ENCODE results near the gene TM9SF3.
"Not testable (repeated sequence)": the region's sequence is repeated elsewhere in the genome, so short reads cannot be mapped to it uniquely, and the experiment has no call there.

TM9SF3 gene

DNA sequence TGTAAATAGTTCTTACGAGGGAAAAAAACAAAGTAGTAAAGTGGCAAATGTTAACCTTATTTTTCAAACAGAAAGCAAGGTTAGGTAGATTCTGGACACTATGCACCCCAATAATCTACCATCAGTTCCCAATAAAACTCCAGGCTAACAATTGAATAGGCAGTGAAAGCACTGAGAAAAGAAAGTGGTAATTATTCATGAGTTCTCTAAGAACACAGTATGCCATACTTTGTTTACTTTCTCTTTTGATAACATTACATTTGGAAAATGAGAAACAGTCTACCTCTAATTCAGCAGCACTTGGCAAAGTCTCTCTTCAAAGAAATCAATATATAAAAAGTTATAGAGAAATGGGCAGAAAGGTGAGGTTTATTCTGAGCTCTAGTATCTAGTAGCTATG lies 18.4 kb downstream of the TM9SF3 start:
- Histone ChIP-seq H3K27me3 (ENCODE audit: insufficient read depth, insufficient read length) (no peaks in the 10 kb centered on the region), H3K9me3 (ENCODE audit: insufficient read depth, low read length) (no peaks in the 10 kb centered on the region), H3K9ac (ENCODE audit: insufficient read length, low read depth) (no peak overlapping the region), H3K4me1 (ENCODE audit: insufficient read depth, insufficient read length) (no peaks in the 10 kb centered on the region), H3K4me3 (ENCODE audit: insufficient read length, low read depth) (no peak overlapping the region), H3K36me3 (ENCODE audit: insufficient read depth, insufficient read length, low read length) (peaks cover 34% of the 10 kb centered on the region)
- no peak for DNase-seq (ENCODE audit: low read depth, low spot score)
- no peak for TF ChIP-seq YY1 (IDR thresholded peaks at IDR 0.05; ENCODE audit: insufficient read depth, insufficient read length)
- no peak for TF ChIP-seq ZNF274 (IDR thresholded peaks at IDR 0.05; ENCODE audit: low read depth, low read length)
- TF ChIP-seq SUZ12 (IDR thresholded peaks at IDR 0.05; ENCODE audit: extremely low read depth, insufficient read depth, insufficient read length) = no peak

DNA sequence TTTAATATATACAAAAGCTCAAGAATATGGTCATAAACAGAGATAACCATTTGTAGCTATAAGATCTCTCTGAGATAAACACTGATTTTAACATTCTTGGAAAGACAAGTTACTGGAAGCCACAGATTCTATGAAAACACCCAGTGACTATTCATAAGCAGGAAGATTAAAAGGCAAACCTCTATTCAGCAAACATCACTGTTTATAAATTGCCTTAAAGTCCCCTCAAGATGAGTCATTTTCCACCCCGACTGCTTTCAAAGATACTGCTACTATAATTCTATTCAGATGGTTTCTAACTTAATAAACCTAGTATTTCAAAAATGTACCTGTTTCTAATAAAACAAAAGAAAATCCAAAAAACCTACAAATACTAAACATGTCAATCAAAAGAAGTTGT lies 21.0 kb downstream of the TM9SF3 start:
- peaks cover 39% of the 10 kb centered on the region for H3K36me3 ChIP-seq (ENCODE audit: insufficient read depth, insufficient read length, low read length)

DNA sequence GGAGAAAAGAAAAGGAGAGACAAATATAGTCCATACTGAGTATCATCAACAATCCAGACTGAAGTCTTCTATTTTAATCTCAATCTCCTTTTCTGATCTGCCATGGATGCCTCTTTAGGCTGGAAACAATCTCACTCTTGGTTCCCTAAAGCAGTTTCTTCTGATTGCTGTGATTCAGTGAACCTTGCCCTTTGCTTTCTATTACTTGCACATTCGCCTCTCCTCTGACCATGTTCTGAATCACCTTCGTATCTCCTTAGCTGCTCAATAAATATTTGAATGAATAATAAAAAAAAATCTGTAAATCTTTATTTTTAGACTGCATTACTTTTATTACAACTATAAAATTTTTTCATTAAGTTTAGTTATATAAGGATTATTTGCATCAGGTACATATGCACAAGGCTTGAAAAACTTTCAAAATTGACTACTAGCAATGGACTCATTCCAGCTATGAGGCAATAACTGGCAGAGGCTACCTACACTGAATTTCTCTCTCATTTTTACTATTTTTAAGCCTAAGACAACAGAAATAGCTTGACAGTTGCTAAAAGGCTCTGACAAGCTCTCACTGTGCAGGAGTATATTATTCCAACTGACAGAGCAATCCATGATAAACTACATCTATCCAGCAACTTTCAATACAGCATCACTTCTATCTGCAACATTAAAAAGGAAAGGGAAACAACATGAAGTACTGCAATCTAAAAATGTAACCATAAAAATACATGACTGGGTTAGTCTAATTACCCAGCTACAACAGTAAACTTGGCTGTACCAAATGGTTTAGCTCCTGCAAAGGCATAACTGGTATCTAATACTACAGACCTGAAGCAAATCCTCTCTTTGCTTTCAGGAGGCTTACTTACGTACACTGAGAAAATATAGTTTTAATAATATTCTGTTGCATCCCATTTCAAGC lies 25.6 kb downstream of the TM9SF3 start:
- Histone ChIP-seq H3K9me3 (ENCODE audit: insufficient read depth, low read length) (no peaks in the 10 kb centered on the region), H3K4me3 (ENCODE audit: insufficient read length, low read depth) (no peak overlapping the region), H3K9ac (ENCODE audit: insufficient read length, low read depth) (no peak overlapping the region), H3K36me3 (ENCODE audit: insufficient read depth, insufficient read length, low read length) (peaks cover 48% of the 10 kb centered on the region), H3K27me3 (ENCODE audit: insufficient read depth, insufficient read length) (no peaks in the 10 kb centered on the region), H3K4me1 (ENCODE audit: insufficient read depth, insufficient read length) (no peaks in the 10 kb centered on the region)
- DNase-seq (ENCODE audit: low read depth, low spot score) = no peak
- TF ChIP-seq SUZ12 (IDR thresholded peaks at IDR 0.05; ENCODE audit: extremely low read depth, insufficient read depth, insufficient read length) = no peak
- TF ChIP-seq ZNF274 (IDR thresholded peaks at IDR 0.05; ENCODE audit: low read depth, low read length) = no peak
- TF ChIP-seq YY1 (IDR thresholded peaks at IDR 0.05; ENCODE audit: insufficient read depth, insufficient read length) = no peak

More for the DNA sequence above, 21.0 kb downstream of the TM9SF3 start:
- H3K9me3 ChIP-seq (ENCODE audit: insufficient read depth, low read length) = no peaks in the 10 kb centered on the region
- no peak overlapping the region for H3K9ac ChIP-seq (ENCODE audit: insufficient read length, low read depth)
- no peaks in the 10 kb centered on the region for H3K27me3 ChIP-seq (ENCODE audit: insufficient read depth, insufficient read length)
- DNase-seq (ENCODE audit: low read depth, low spot score) = no peak
- no peak for TF ChIP-seq SUZ12 (IDR thresholded peaks at IDR 0.05; ENCODE audit: extremely low read depth, insufficient read depth, insufficient read length)
- H3K4me3 ChIP-seq (ENCODE audit: insufficient read length, low read depth) = no peak overlapping the region
- H3K4me1 ChIP-seq (ENCODE audit: insufficient read depth, insufficient read length) = no peaks in the 10 kb centered on the region

DNA sequence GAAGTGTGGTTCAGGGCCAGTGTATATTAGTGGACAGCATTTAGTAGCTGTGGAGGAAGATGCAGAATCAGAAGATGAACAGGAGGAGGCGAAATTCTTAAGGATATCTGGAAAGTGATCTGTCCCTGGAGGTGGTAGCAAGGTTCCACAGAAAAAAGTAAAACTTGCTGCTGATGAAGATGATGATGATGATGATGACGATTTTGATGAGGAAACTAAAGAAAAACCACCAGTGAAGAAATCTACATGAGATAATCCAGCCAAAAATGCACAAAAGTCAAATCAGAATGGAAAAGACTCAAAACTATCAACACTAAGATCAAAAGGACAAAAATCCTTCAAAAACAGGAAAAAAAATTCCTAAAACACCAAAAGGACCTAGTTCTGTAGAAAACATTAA lies 26.3 kb downstream of the TM9SF3 start:
- TF ChIP-seq SUZ12 (IDR thresholded peaks at IDR 0.05; ENCODE audit: extremely low read depth, insufficient read depth, insufficient read length) (no peak), YY1 (IDR thresholded peaks at IDR 0.05; ENCODE audit: insufficient read depth, insufficient read length) (no peak), ZNF274 (IDR thresholded peaks at IDR 0.05; ENCODE audit: low read depth, low read length) (no peak)
- no peak for DNase-seq (ENCODE audit: low read depth, low spot score)

DNA sequence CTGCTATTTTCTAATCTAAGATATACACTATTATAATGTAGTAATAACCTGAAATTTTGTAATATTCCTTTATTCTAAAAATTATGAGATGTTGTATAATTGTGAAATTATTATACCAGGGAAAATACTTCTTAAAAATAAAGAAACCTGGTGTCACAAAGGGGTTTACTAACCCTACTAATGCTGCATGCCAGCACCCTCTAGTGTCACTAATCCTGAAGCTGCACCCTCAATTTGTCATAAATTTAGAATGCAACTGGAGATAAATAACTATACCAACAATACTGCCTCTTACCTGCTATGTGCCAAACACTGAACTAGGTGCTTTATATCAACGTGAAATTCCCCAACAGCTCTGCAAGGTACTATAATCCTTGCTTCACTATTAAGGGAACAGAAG lies 30.8 kb downstream of the TM9SF3 start:
- DNase-seq (ENCODE audit: low read depth, low spot score) = peak; percentile 9
- no peak for TF ChIP-seq ZNF274 (IDR thresholded peaks at IDR 0.05; ENCODE audit: low read depth, low read length)
- no peak for TF ChIP-seq YY1 (IDR thresholded peaks at IDR 0.05; ENCODE audit: insufficient read depth, insufficient read length)
- no peak for TF ChIP-seq SUZ12 (IDR thresholded peaks at IDR 0.05; ENCODE audit: extremely low read depth, insufficient read depth, insufficient read length)
- peaks cover 54% of the 10 kb centered on the region for H3K36me3 ChIP-seq (ENCODE audit: insufficient read depth, insufficient read length, low read length)
- no peaks in the 10 kb centered on the region for H3K27me3 ChIP-seq (ENCODE audit: insufficient read depth, insufficient read length)
- no peaks in the 10 kb centered on the region for H3K9me3 ChIP-seq (ENCODE audit: insufficient read depth, low read length)
- no peaks in the 10 kb centered on the region for H3K4me1 ChIP-seq (ENCODE audit: insufficient read depth, insufficient read length)
- H3K4me3 ChIP-seq (ENCODE audit: insufficient read length, low read depth) = no peak overlapping the region
- H3K9ac ChIP-seq (ENCODE audit: insufficient read length, low read depth) = no peak overlapping the region

More for the DNA sequence above, 26.3 kb downstream of the TM9SF3 start:
- H3K9ac ChIP-seq (ENCODE audit: insufficient read length, low read depth) = no peak overlapping the region
- H3K4me3 ChIP-seq (ENCODE audit: insufficient read length, low read depth) = no peak overlapping the region
- no peaks in the 10 kb centered on the region for H3K27me3 ChIP-seq (ENCODE audit: insufficient read depth, insufficient read length)
- no peaks in the 10 kb centered on the region for H3K4me1 ChIP-seq (ENCODE audit: insufficient read depth, insufficient read length)
- no peaks in the 10 kb centered on the region for H3K9me3 ChIP-seq (ENCODE audit: insufficient read depth, low read length)
- H3K36me3 ChIP-seq (ENCODE audit: insufficient read depth, insufficient read length, low read length) = peaks cover 49% of the 10 kb centered on the region

DNA sequence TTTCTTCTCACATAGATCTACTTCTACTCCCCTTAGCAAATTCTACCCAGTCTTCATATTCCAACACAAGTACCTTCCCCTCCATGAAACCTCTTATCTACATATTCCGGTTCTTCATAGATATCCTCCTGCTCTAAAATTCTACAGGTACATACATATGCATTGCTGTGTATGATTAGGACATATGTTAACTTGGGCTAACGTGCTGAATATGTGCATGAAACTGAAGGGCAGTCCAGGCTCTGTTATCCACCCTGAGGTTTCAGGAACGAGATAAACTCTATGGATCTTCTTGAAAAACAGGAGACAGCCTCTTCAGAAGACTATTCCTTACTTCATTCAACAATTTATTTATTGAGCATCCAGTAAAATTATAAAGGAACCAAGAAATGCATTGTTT lies 31.5 kb downstream of the TM9SF3 start:
- TF ChIP-seq SUZ12 (IDR thresholded peaks at IDR 0.05; ENCODE audit: extremely low read depth, insufficient read depth, insufficient read length) (no peak), ZNF274 (IDR thresholded peaks at IDR 0.05; ENCODE audit: low read depth, low read length) (no peak)

DNA sequence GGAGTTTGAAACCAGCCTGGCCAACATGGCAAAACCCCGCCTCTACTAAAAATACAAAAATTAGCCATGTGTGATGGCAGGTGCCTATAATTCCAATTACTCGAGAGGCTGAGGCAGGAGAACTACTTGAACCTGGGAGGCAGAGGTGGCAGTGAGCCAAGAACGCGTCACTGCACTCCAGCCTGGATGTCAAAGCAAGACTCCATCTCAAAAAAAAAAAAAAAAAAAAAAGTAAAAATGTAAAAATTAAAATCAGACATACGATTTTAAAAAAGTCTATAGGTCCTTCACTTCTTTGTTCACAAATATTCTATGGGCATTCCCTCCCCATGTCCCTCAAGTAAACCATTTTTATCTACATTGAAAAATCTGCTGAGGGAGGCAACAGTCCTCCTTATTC lies 38.2 kb downstream of the TM9SF3 start:
- Histone ChIP-seq H3K9ac (ENCODE audit: insufficient read length, low read depth) (no peak overlapping the region), H3K27me3 (ENCODE audit: insufficient read depth, insufficient read length) (no peaks in the 10 kb centered on the region), H3K4me1 (ENCODE audit: insufficient read depth, insufficient read length) (no peaks in the 10 kb centered on the region), H3K36me3 (ENCODE audit: insufficient read depth, insufficient read length, low read length) (peaks cover 76% of the 10 kb centered on the region), H3K4me3 (ENCODE audit: insufficient read length, low read depth) (no peak overlapping the region), H3K9me3 (ENCODE audit: insufficient read depth, low read length) (no peaks in the 10 kb centered on the region)
- TF ChIP-seq YY1 (IDR thresholded peaks at IDR 0.05; ENCODE audit: insufficient read depth, insufficient read length) (no peak), ZNF274 (IDR thresholded peaks at IDR 0.05; ENCODE audit: low read depth, low read length) (no peak), SUZ12 (IDR thresholded peaks at IDR 0.05; ENCODE audit: extremely low read depth, insufficient read depth, insufficient read length) (no peak)
- no peak for DNase-seq (ENCODE audit: low read depth, low spot score)

More for the DNA sequence above, 31.5 kb downstream of the TM9SF3 start:
- no peak overlapping the region for H3K4me3 ChIP-seq (ENCODE audit: insufficient read length, low read depth)
- no peaks in the 10 kb centered on the region for H3K9me3 ChIP-seq (ENCODE audit: insufficient read depth, low read length)
- no peaks in the 10 kb centered on the region for H3K27me3 ChIP-seq (ENCODE audit: insufficient read depth, insufficient read length)
- H3K9ac ChIP-seq (ENCODE audit: insufficient read length, low read depth) = no peak overlapping the region
- no peaks in the 10 kb centered on the region for H3K4me1 ChIP-seq (ENCODE audit: insufficient read depth, insufficient read length)
- DNase-seq (ENCODE audit: low read depth, low spot score) = no peak
- peaks cover 60% of the 10 kb centered on the region for H3K36me3 ChIP-seq (ENCODE audit: insufficient read depth, insufficient read length, low read length)

DNA sequence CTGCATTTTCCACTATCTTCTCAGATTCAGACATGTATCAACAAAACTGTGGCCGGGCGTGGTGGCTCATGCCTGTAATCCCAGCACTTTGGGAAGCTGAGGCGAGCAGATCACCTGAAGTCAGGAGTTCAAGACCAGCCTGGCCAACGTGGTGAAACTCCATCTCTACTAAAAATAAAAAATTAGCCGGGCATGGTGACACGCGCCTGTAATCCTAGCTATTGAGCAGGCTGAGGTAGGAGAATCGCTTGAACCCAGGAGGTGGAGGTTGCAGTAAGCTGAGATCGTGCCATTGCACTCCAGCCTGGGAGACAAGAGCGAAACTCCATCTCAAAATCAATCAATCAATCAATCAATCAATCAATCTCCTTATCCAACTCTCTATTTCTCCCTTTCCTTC lies 41.3 kb downstream of the TM9SF3 start:
- H3K9me3 ChIP-seq (ENCODE audit: insufficient read depth, low read length); H3K9ac ChIP-seq (ENCODE audit: insufficient read length, low read depth); H3K4me3 ChIP-seq (ENCODE audit: insufficient read length, low read depth); H3K4me1 ChIP-seq (ENCODE audit: insufficient read depth, insufficient read length); H3K27me3 ChIP-seq (ENCODE audit: insufficient read depth, insufficient read length); DNase-seq (ENCODE audit: low read depth, low spot score): not testable (repeated sequence)
- peaks cover 65% of the 10 kb centered on the region for H3K36me3 ChIP-seq (ENCODE audit: insufficient read depth, insufficient read length, low read length)

All from NT2/D1 (cell line).